Activated CD4-positive, alpha-beta memory T cell treated with anti-CD3 and anti-CD28 coated beads for 36 hours (primary cell): ENCODE measurements around the gene TPST1. TPM values are rescaled to one million over a fixed set of nuclear protein-coding genes. Genes with fewer than 3 reads are reported as not detected.
"Not testable (repeated sequence)": the region's sequence is repeated elsewhere in the genome, so short reads cannot be mapped to it uniquely, and the experiment has no call there.

Experiments
- CTCF ChIA-PET: fragments of 350-600 bp; sonication (Branson Sonifier 250); formaldehyde crosslinking; loops from one replicate; lab custom pipeline; 2021; ENCODE audit warnings: antibody characterized with exemption, inconsistent platforms; lab: Charles Lee
- POLR2A ChIA-PET: fragments of 350-600 bp; sonication (Branson Sonifier 250); formaldehyde crosslinking; loops from one replicate; lab custom pipeline; 2021; ENCODE audit warnings: antibody characterized with exemption; lab: Charles Lee
- DNase-seq: peaks from one replicate; pipeline ENCODE4 v3.0.0-alpha.2; 2020
- H3K27ac Mint-ChIP-seq: one replicate; pipeline ENCODE4 v1.8.0; 2021; ENCODE audit warnings: mixed read lengths
- H3K27me3 Mint-ChIP-seq: one replicate; pipeline ENCODE4 v1.8.0; 2021; ENCODE audit warnings: mixed read lengths
- H3K36me3 Mint-ChIP-seq: one replicate; pipeline ENCODE4 v1.8.0; 2021; ENCODE audit warnings: mixed read lengths
- H3K4me1 Mint-ChIP-seq: one replicate; pipeline ENCODE4 v1.8.0; 2021; ENCODE audit warnings: low read depth, mixed read lengths
- H3K4me3 Mint-ChIP-seq: one replicate; pipeline ENCODE4 v1.8.0; 2021; ENCODE audit warnings: mild to moderate bottlenecking, mixed read lengths
- H3K9me3 Mint-ChIP-seq: one replicate; pipeline ENCODE4 v1.8.0; 2021; ENCODE audit warnings: mixed read lengths
- intact Hi-C: fragments of 100-400 bp; cut with micrococcal nuclease; formaldehyde crosslinking; loops from one replicate; pipeline ENCODE4 v1.15.1; 2023
- total RNA-seq, 2 experiments: library from RNA; stranded (reverse); gene quantifications; one replicate each; pipeline ENCODE4 v1.2.3, GENCODE V29; 2021

The TPST1 gene
- total RNA-seq, 2 experiments from 2014 or later = 0.62 to 0.94 TPM

DNA sequence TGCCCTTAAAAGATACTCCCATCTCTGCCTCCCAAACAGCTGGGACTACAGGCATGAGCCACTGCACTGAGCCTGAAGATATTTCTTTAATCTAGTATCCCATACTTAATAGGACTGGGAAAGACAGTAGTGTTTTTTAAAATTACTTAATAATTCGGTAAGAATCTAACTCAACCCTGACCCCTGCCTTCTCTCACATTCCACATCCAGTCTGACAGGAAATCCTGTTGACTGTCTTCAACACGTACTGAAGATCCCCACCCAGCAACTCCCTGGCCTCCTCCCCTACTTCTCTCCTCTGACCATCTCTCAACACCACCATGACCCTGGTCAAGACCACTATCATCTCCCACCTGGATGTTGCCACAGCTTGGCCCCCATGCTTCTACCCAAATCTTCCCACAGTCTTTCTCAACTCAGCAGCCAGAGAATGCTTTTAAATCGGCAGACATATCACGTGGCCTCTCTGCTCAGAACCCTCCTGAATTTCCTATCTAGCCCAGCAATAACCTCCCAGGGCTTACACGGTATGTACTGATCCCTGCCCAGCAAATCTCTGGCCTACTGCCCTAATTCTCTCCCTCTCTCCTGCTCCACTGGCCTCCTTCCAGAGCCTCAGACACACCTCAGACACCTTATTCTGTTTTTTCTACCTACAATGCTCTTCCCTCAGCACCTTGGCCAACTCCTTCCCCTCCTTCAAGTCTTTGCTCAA lies 180.2 kb downstream of the TPST1 start:
- H3K27ac Mint-ChIP-seq, DNase-seq, POLR2A ChIA-PET, H3K9me3 Mint-ChIP-seq, H3K4me3 Mint-ChIP-seq, H3K36me3 Mint-ChIP-seq, CTCF ChIA-PET, H3K27me3 Mint-ChIP-seq, intact Hi-C loops, H3K4me1 Mint-ChIP-seq: not testable (repeated sequence)

DNA sequence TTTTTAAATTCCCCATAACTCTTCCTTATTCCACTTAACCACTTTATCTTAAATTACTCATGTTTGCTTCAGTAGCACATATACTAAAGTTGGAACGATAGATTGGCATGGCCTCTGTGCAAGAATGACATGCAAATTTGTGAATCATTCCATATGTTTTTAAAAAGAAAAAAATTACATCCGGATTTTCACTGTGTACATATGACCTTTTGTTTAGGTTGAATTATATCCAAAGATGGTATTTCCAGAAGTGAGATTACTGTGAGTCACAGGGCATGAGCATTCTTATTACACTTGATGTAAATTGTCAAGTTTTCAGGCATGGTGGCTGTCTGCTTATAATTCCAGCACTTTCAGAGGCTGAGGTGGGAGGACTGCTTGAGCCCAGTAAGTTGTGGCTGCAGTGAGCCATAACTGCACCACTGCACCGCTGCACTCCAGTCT lies 190.0 kb downstream of the TPST1 start:
- intact Hi-C loops, H3K4me3 Mint-ChIP-seq, POLR2A ChIA-PET, DNase-seq, H3K4me1 Mint-ChIP-seq, H3K36me3 Mint-ChIP-seq, H3K27me3 Mint-ChIP-seq, H3K9me3 Mint-ChIP-seq, H3K27ac Mint-ChIP-seq: not testable (repeated sequence)
- CTCF ChIA-PET = interaction anchor here (1.2 kb wide), 1 partner anchor 18 kb away, joined by 3 read pairs; no protein-coding TSS in a partner anchor

DNA sequence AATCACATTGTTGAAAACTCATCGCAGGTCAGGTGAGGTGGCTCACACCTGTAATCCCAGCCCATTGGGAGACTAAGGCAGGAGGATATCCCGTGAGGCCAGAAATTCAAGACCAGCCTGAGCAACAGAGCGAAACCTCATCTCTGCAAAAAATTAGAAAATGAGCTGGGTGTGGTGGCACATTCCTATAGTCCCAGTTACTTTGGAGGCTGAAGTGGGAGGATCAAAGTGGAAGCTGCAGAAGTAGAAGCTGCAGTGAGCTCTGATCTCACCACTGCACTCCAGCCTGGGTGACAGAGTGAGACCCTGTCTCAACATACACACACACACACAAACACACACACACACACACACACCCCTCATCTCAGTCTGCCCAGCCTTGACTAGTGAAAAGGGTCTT lies 190.9 kb downstream of the TPST1 start:
- H3K4me1 Mint-ChIP-seq, H3K4me3 Mint-ChIP-seq, H3K27me3 Mint-ChIP-seq, H3K27ac Mint-ChIP-seq, H3K36me3 Mint-ChIP-seq, POLR2A ChIA-PET, H3K9me3 Mint-ChIP-seq, intact Hi-C loops, DNase-seq: not testable (repeated sequence)
- CTCF ChIA-PET = interaction anchor here (0.6 to 1.2 kb wide), 2 partner anchors 17 to 353 kb away, joined by 3 read pairs; no protein-coding TSS in a partner anchor

DNA sequence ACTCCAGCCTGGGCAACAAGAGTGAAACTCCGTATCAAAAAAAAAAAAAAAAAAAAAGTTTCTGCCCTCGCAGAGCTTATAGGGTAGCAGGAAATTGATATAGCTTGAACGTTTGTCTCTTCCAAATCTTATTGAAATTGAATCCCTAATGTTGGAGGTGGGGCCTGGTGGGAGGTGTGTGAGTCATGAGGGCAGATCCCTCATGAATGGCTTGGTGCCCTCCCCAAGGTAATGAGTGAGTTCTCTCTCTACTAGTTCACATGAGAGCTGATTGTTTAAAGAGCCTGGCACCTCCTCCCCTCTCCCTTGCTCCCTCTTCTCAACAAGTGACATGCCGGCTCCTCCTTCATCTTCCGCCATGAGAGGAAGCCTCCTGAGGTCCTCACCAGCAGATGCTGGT lies 193.7 kb downstream of the TPST1 start:
- H3K27me3 Mint-ChIP-seq, H3K27ac Mint-ChIP-seq, H3K4me3 Mint-ChIP-seq, CTCF ChIA-PET, DNase-seq, H3K4me1 Mint-ChIP-seq, H3K9me3 Mint-ChIP-seq, POLR2A ChIA-PET, intact Hi-C loops: not testable (repeated sequence)
- peaks cover 11% of the 10 kb centered on the region for H3K36me3 Mint-ChIP-seq

DNA sequence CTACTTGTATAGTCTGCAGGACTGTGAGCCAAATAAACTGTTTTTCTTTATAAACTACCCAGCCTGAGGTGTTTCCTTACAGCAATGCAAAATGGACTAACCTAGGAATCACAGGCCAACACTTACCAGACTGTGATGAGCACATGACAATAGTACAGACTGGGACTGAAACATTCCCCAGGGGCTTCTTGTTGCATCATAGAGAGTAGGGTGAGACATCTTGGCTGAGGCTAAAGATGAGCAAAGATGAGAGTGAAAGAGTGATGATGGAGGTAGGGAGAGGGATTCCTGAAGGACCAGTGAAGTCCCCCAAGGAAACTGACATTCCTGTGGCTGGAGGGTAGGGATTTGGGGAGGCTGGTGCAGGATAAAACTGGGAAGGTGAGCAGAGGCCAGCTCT lies 194.4 kb downstream of the TPST1 start:
- DNase-seq = no peak
- ChIA-PET CTCF (no interaction called here), POLR2A (no interaction called here)

DNA sequence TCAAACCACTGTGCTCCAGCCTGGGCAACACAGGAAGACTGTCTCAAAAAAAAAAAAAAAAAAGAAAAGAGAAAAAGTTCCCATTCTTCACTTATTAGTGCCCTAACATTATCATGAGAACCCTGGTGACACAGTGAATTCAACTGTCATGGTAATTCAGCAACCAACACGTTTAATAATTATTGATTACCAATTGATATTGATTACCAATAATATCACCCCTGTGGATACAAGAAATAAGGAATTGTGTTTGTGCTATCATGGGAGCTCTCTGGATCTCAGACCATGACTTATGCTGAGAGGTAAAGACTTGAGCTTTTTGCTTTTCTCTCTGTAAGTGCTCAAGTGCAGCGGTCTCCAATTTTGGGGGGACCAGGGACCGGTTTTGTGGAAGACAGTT lies 195.3 kb downstream of the TPST1 start:
- no peak overlapping the region for H3K4me3 Mint-ChIP-seq
- CTCF ChIA-PET = no interaction called here

More for the DNA sequence above, 194.4 kb downstream of the TPST1 start:
- Mint-ChIP-seq H3K27ac (no peak overlapping the region), H3K27me3 (no peaks in the 10 kb centered on the region), H3K4me1 (no peaks in the 10 kb centered on the region), H3K9me3 (peaks cover 9% of the 10 kb centered on the region), H3K4me3 (no peak overlapping the region), H3K36me3 (peaks cover 11% of the 10 kb centered on the region)
- intact Hi-C loops = no loop called here

DNA sequence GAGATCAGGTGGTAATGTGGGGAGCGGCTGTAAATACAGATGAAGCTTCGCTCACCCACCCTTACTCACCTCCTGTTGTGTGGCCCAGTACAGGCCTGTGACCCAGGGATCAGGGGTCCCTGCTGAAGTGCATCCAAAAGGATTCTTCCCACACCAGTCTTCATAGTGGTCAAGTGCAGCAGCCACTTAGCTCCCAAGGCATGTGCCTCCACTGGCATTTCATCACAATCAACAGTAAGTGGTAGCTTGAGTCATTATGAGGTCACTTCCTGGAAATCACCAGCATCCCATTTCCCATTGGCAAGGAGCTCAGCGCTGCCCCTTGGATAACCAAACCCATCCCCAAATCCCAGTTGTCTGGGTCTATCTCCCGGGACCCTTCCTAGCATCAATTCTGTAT lies 196.0 kb downstream of the TPST1 start:
- POLR2A ChIA-PET, H3K27me3 Mint-ChIP-seq, H3K4me1 Mint-ChIP-seq, H3K27ac Mint-ChIP-seq, H3K4me3 Mint-ChIP-seq, CTCF ChIA-PET, DNase-seq, H3K9me3 Mint-ChIP-seq, intact Hi-C loops: not testable (repeated sequence)
- peaks cover 11% of the 10 kb centered on the region for H3K36me3 Mint-ChIP-seq

More for the DNA sequence above, 195.3 kb downstream of the TPST1 start:
- Mint-ChIP-seq H3K9me3 (peaks cover 9% of the 10 kb centered on the region), H3K27ac (no peak overlapping the region), H3K4me1 (no peaks in the 10 kb centered on the region), H3K36me3 (peaks cover 11% of the 10 kb centered on the region), H3K27me3 (no peaks in the 10 kb centered on the region)
- intact Hi-C loops = no loop called here
- no peak for DNase-seq
- POLR2A ChIA-PET = no interaction called here

DNA sequence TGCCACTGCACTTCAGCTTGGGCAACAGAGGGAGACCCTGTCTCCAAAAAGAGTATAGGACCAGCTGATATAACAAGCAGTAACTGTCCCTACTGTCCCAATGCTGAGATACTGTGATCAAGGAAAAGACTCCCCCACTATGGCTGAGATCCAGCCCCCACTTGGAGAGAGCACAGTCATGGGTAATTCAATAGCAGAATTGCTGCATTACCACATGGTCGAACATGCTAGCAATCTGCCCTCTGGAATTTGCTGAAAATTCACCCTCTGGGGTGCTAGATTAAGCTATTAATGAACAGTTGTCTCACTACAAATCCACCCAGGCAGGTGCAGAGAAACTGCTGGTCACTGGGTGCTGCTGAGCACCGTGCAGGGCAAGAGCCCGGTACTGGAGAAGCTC lies 196.8 kb downstream of the TPST1 start:
- H3K9me3 Mint-ChIP-seq, H3K27ac Mint-ChIP-seq, H3K4me1 Mint-ChIP-seq, POLR2A ChIA-PET, DNase-seq, H3K4me3 Mint-ChIP-seq, intact Hi-C loops, CTCF ChIA-PET, H3K27me3 Mint-ChIP-seq: not testable (repeated sequence)
- peaks cover 11% of the 10 kb centered on the region for H3K36me3 Mint-ChIP-seq

DNA sequence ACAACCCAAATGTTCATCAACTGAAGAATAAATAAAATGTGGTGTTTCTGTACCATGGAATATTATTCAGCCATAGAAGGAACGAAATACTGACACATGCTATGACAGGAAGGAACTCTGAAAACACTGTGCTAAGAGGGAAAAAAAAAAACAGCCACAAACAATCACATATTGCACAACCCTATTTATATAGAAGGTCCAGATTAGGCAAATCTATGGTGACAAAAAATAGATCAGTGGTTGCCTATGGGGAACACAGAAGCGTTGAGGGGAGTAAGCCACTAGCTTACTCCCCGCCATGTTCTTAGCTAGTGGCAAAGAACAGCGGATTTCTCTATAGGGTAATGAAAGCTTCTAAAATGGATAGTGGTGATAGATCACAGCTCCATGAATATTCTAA lies 198.4 kb downstream of the TPST1 start:
- CTCF ChIA-PET = no interaction called here
- intact Hi-C loops = no loop called here
- DNase-seq = no peak
- Mint-ChIP-seq H3K4me1 (no peaks in the 10 kb centered on the region), H3K9me3 (peaks cover 9% of the 10 kb centered on the region), H3K4me3 (no peak overlapping the region), H3K36me3 (peaks cover 11% of the 10 kb centered on the region), H3K27me3 (no peaks in the 10 kb centered on the region), H3K27ac (no peak overlapping the region)
- POLR2A ChIA-PET = no interaction called here

DNA sequence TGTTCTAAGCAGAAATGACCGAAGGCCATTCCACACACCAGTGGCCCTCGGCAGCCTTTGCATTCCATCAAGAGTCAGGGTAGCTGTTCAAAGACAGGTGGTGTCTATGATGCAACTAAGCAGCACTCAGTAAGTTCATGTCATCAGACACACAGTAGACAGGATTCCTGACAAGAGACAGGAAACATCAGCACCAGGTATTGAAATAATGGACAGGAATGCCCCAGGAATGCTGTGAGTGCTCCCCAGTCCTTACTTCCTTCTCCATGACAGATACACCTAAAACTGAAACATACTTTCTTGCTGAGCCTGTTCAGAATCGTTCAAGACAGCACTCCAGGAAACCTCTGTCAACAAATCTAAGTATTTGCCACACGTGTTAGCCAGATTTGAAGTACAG lies 204.4 kb downstream of the TPST1 start:
- ChIA-PET POLR2A (no interaction called here), CTCF (no interaction called here)
- Mint-ChIP-seq H3K27ac (no peak overlapping the region), H3K4me3 (no peak overlapping the region), H3K27me3 (no peaks in the 10 kb centered on the region), H3K4me1 (peaks cover 7% of the 10 kb centered on the region), H3K9me3 (no peaks in the 10 kb centered on the region), H3K36me3 (no peaks in the 10 kb centered on the region)
- intact Hi-C loops = no loop called here
- DNase-seq = no peak

Other genes starting within 250 kb of the TPST1 start
- 10 to 100 TPM; 53.1 to 56.6 TPM for gene GUSB, start 223.1 kb upstream of the TPST1 start, total RNA-seq
- 10 to 100 TPM; 26.2 to 26.8 TPM for gene ASL, start 129.5 kb upstream of the TPST1 start, total RNA-seq
- 10 to 100 TPM; 19.3 to 19.6 TPM for gene CRCP, start 90.5 kb upstream of the TPST1 start, total RNA-seq